Pancreas (tissue), 10 donors: ENCODE results near the gene ZFAND3. TPM values are rescaled to one million over a fixed set of nuclear protein-coding genes. Genes with fewer than 3 reads are reported as not detected.

Experiments used
- ATAC-seq, 4 donors: fragments of 200-7000 bp; cut with Tn5 transposase; one replicate each; pipeline versions ENCODE4 v1.8.0 to v1.9.1; 2020; ENCODE audit warnings: mild to moderate bottlenecking in 4 of 4, moderate library complexity in 4 of 4
- DNase-seq, 6 donors: peaks; one replicate each; pipeline ENCODE4 v3.0.0-alpha.2; 2020
- FAIRE-seq: peaks from 2 replicates; lab custom pipeline; 2012; peaks lifted over from hg19 to GRCh38; lab: Jason Lieb, UNC
- H3K27ac ChIP-seq, 4 donors: fragments of 200-600 bp; sonication (generic); 1 replicate in 3 of 4; 2 replicates in 1 of 4; pipeline versions ENCODE4 v1.5.0 to v1.8.0; 2020
- H3K27me3 ChIP-seq, 4 donors: fragments of 200-600 bp; one replicate each; pipeline ENCODE4 v1.8.0; 2021
- H3K36me3 ChIP-seq, 3 donors: fragments of 200-600 bp; sonication (generic) in 1 of 3; one replicate each; pipeline versions ENCODE4 v1.5.0 to v1.8.0; 2020 to 2021
- H3K4me1 ChIP-seq, 3 donors: fragments of 200-600 bp; one replicate each; pipeline ENCODE4 v1.8.0; 2021
- H3K4me3 ChIP-seq, 4 donors: fragments of 200-600 bp; sonication (generic) in 2 of 4; one replicate each; pipeline versions ENCODE4 v1.5.0 to v1.8.0; 2020 to 2021
- H3K9me3 ChIP-seq, 4 donors: fragments of 200-600 bp; one replicate each; pipeline ENCODE4 v1.8.0; 2021
- WGBS, 2 donors: extraction: QIAGEN DNeasy Blood & Tissue Kit; methylation state at CpG; one replicate each; pipeline ENCODE4 v1.1.7; 2013; 5-methylcytosine and 5-hydroxymethylcytosine counted together
- intact Hi-C, 3 donors: fragments of 100-400 bp; cut with DNase I; formaldehyde crosslinking; loops; one replicate each; pipeline versions ENCODE4 v1.11.1 to v1.14.2; 2022
- polyA plus RNA-seq, 2 donors: library from polyadenylated mRNA; stranded (reverse); fragments of 200-250 nt; gene quantifications; one replicate each; pipeline ENCODE4 v1.2.3, GENCODE V29; 2013
- total RNA-seq, 6 donors: library from RNA; stranded (reverse); fragmentation: NEBNext Ultra II Directional in 4 of 6; extraction: Animal tissue kit (Norgen Biotek cat#: 25700) in 4 of 6; gene quantifications; one replicate each; pipeline versions ENCODE4 v1.2.1 to v1.2.4, GENCODE V29; 2021 to 2023
- TF ChIP-seq, protein P1 (sequence below), 4 donors: fragments of 200-600 bp; sonication (generic) in 3 of 4; IDR thresholded peaks; one replicate each; pipeline versions ENCODE4 v1.5.0 to v1.8.0; 2021; ENCODE audit warnings: antibody characterized with exemption in 4 of 4
- donor health status: healthy with polysubstance abuse.
- donor health status: DM: no; HTN: no; CAD: no; lungs with moderate emphysema.
- donor health status: DM: no; HTN: no; CAD: no.
- donor health status: control.
- donor health status: control.
- donor health status: Bipolar disorder and iron deficiency.
- donor health status: DM: yes; HTN: yes; CAD: no.
- donor health status: DM: no; HTN: no; CAD: no.
- donor health status: DM: no; HTN: no; CAD: no.
- donor health status: DM: yes; HTN: yes; CAD: no.

The ZFAND3 gene
- total and polyA plus RNA-seq, 8 donors: 13.1 to 49.8 (median 31.8) TPM

DNA sequence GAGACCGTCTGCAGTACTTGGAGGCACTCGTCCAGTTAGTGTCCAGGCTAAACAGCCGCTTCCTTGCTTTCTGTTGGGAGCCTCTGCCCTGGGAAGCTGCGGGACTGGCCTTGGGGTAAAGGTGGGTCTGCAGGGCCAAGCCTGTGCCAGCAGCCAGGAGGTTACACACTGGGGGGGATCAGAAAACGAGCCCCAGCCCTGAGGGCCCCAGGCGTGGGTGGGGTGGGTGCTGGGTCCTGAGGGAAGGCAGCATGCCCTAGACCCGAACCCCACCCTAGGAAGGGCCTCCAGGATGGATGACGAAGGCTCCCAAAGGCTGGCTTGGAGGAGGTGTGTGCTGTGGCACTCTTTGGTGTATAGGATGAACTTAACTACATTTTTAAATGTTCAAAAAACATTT lies 335.2 kb downstream of the ZFAND3 start:
- H3K4me1 ChIP-seq: peaks cover 0 to 12% (median 4%) of the 10 kb centered on the region in 3 donors
- H3K4me3 ChIP-seq: no peak overlapping the region
- no peaks in the 10 kb centered on the region for H3K9me3 ChIP-seq
- H3K27me3 ChIP-seq: no peaks in the 10 kb centered on the region
- 87 to 90% methylated on average over 8 of the region's 8 CpGs for WGBS, 2 donors
- no peak overlapping the region for H3K27ac ChIP-seq
- H3K36me3 ChIP-seq: no peaks in the 10 kb centered on the region
- intact Hi-C loops: no loop called here
- FAIRE-seq (no peak), ATAC-seq (no peak), DNase-seq (no peak)
- TF ChIP-seq, protein P1, sequence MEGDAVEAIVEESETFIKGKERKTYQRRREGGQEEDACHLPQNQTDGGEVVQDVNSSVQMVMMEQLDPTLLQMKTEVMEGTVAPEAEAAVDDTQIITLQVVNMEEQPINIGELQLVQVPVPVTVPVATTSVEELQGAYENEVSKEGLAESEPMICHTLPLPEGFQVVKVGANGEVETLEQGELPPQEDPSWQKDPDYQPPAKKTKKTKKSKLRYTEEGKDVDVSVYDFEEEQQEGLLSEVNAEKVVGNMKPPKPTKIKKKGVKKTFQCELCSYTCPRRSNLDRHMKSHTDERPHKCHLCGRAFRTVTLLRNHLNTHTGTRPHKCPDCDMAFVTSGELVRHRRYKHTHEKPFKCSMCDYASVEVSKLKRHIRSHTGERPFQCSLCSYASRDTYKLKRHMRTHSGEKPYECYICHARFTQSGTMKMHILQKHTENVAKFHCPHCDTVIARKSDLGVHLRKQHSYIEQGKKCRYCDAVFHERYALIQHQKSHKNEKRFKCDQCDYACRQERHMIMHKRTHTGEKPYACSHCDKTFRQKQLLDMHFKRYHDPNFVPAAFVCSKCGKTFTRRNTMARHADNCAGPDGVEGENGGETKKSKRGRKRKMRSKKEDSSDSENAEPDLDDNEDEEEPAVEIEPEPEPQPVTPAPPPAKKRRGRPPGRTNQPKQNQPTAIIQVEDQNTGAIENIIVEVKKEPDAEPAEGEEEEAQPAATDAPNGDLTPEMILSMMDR (IDR thresholded peaks at IDR 0.05): no peak

DNA sequence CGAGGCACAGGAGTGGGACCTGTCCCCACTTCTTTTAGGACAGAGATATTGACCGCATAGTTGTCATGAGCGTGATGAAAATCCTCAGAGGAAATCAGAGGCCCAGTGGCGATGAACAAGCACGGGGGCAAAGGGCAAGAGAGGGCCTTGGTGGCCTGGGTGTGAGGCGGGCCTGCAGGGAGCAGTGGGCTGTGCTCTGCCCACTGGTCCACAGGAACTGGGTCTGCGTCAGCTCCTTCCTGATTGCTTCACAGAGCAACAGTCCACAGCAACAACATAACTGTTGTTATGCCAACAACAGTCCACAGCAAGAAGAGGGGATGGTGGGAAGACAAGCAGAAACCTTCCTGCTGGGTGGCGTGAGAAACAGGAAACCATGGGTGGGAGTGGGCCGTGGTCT lies 335.6 kb downstream of the ZFAND3 start:
- H3K4me1 ChIP-seq: peaks cover 0 to 8% (median 0%) of the 10 kb centered on the region in 3 donors
- TF ChIP-seq, protein P1 (IDR thresholded peaks at IDR 0.05): no peak
- H3K4me3 ChIP-seq: no peak overlapping the region
- no peaks in the 10 kb centered on the region for H3K9me3 ChIP-seq
- 91 to 92% methylated on average over 9 of the region's 9 CpGs for WGBS, 2 donors
- H3K27me3 ChIP-seq: no peaks in the 10 kb centered on the region
- DNase-seq (no peak), ATAC-seq (no peak), FAIRE-seq (no peak)
- intact Hi-C loops: no loop called here
- no peak overlapping the region for H3K27ac ChIP-seq
- no peaks in the 10 kb centered on the region for H3K36me3 ChIP-seq

DNA sequence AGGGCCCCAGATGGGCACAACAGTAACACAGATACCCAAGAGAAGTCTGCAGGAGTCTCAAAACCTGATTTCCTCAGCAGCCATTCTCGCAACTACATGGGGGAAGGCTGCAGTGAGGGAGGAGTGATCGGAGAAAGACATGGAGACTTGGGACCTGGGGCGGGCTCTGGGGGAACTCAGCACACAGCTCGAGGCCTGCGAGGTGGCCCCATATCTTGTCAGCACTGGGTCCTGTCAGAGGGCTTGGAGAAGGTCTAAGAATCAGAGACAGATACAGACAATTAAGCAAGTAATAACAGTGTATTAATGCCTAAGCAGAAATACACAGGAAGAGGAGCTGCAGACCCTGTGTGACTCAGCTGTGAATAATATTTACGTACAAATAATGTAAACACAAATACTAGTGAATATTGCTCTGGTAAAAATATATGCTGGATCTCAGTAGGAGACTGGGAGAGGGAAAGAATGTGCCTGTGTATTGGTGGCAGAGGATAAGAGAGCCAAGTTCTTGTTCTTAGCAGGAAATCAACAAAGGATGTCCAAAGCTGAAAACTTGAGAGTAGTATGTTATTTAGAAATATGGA lies 336.2 kb downstream of the ZFAND3 start:
- Histone ChIP-seq H3K36me3 (no peaks in the 10 kb centered on the region), H3K4me1 (peaks cover 0 to 8% (median 0%) of the 10 kb centered on the region in 3 donors), H3K9me3 (no peaks in the 10 kb centered on the region), H3K27me3 (no peaks in the 10 kb centered on the region), H3K27ac (no peak overlapping the region), H3K4me3 (no peak overlapping the region)
- FAIRE-seq: no peak
- intact Hi-C loops: no loop called here
- DNase-seq: no peak
- TF ChIP-seq, protein P1 (IDR thresholded peaks at IDR 0.05): no peak
- no peak for ATAC-seq
- 92 to 95% methylated on average over 6 of the region's 6 CpGs for WGBS, 2 donors

DNA sequence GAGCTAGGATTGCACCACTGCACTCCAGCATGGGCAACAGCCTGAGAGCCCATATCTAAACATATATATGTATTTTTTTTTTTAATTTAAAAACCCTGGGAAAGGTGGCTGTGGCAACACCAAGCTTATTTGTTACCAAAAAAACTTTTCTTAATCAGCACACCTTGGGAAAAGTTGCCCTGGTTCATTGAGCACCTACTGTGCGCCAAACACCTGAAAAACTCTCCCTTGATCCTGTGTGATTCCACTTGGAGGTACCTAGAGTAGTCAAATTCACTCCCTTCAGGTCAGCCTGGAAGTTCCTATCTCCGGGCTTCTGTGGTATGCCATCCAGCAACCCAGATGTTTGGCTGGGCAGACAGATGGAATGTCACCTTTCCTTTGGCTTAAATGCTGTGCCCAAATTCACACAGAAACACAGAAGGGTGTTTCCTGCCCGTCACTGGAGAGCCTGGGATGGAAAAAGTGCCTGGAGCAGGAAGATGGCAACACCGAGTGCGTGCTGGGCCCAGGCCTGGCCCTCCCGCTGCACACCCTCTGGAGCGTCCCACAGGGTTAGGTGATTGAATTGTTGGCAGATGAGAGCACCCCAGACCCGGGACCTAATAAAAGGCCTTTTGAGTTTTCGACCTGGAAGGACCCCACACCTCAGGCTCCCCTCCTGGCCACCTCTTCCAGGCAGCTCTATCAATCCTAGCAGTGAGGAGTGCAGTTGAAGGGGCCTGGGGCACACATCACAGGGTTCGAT lies 337.5 kb downstream of the ZFAND3 start:
- H3K36me3 ChIP-seq: no peaks in the 10 kb centered on the region
- DNase-seq (no peak), ATAC-seq (no peak), FAIRE-seq (no peak)
- no peak overlapping the region for H3K27ac ChIP-seq
- peaks cover 0 to 8% (median 0%) of the 10 kb centered on the region in 3 donors for H3K4me1 ChIP-seq
- no peaks in the 10 kb centered on the region for H3K27me3 ChIP-seq
- H3K9me3 ChIP-seq: no peaks in the 10 kb centered on the region
- TF ChIP-seq, protein P1 (IDR thresholded peaks at IDR 0.05): no peak
- no peak overlapping the region for H3K4me3 ChIP-seq
- intact Hi-C loops: no loop called here
- 94% methylated on average over 10 of the region's 10 CpGs for WGBS, 2 donors

DNA sequence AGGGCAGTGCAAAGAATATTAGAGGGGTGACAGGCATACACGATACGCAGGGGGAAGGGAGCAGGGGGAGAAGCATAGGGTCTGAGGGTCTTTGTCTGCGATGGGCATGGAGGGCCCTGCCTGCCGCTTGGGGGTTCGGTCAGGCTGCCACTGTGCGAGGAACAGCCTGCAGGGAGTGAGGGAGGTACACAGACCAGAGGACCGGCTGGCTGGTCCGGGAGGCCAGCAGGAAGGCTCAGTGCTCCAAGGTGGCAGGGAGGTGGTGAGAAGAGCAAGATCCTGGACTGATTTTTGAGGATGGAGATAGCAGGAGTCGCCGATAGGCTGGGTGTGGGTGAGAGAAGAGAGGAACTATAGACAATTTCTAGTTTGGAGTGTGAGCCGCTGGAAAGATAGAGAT lies 338.4 kb downstream of the ZFAND3 start:
- ATAC-seq: no peak
- no peaks in the 10 kb centered on the region for H3K4me1 ChIP-seq
- intact Hi-C loops: no loop called here
- TF ChIP-seq, protein P1 (IDR thresholded peaks at IDR 0.05): no peak
- no peak overlapping the region for H3K4me3 ChIP-seq
- DNase-seq: no peak
- H3K27ac ChIP-seq: no peak overlapping the region
- 91 to 93% methylated on average over 11 of the region's 11 CpGs for WGBS, 2 donors
- no peaks in the 10 kb centered on the region for H3K36me3 ChIP-seq
- no peaks in the 10 kb centered on the region for H3K9me3 ChIP-seq
- H3K27me3 ChIP-seq: no peaks in the 10 kb centered on the region
- FAIRE-seq: no peak
